HG02884 (cell line): Measurements from ENCODE around the gene PTHLH.

ENCODE experiments used
- ATAC-seq: cut with Tn5 transposase; IDR thresholded peaks from one replicate; pipeline ENCODE4 v1.9.1; 2021; ENCODE audit warnings: mild to moderate bottlenecking, moderate library complexity; ENCODE audit not compliant: unreplicated experiment

PTHLH gene

GRCh38 chr12:27975222-27976136 is 2.9 kb upstream of the PTHLH start:
- ATAC-seq = no peak

- no peak for ATAC-seq
These were observed 2.2 kb upstream of the PTHLH start for GRCh38 chr12:27974735-27975221.

- no peak for ATAC-seq
These were observed 956 bp upstream of the PTHLH start for GRCh38 chr12:27973487-27973890.

GRCh38 chr12:27971606-27972005 is 927 bp downstream of the PTHLH start:
- ATAC-seq = no peak

- ATAC-seq = no peak
These were observed 1.4 kb downstream of the PTHLH start for GRCh38 chr12:27971121-27971489.

GRCh38 chr12:27970401-27971120 is 2.0 kb downstream of the PTHLH start:
- peak; percentile 8 for ATAC-seq

GRCh38 chr12:27969624-27970400 is 2.7 kb downstream of the PTHLH start:
- ATAC-seq = peak; percentile 82

GRCh38 chr12:27968972-27969623 is 3.4 kb downstream of the PTHLH start:
- no peak for ATAC-seq

GRCh38 chr12:27967551-27968054 is 4.9 kb downstream of the PTHLH start:
- no peak for ATAC-seq

- no peak for ATAC-seq
These were observed 5.7 kb downstream of the PTHLH start for GRCh38 chr12:27966870-27967269.

- ATAC-seq = no peak
These were observed 6.6 kb downstream of the PTHLH start for GRCh38 chr12:27965966-27966365.

- no peak for ATAC-seq
These were observed 7.1 kb downstream of the PTHLH start for GRCh38 chr12:27965411-27965810.

GRCh38 chr12:27964123-27964522 is 8.4 kb downstream of the PTHLH start:
- ATAC-seq = no peak

- no peak for ATAC-seq
These were observed 11.7 kb downstream of the PTHLH start for GRCh38 chr12:27960821-27961220.

GRCh38 chr12:27958675-27959074 is 13.9 kb downstream of the PTHLH start:
- ATAC-seq = no peak

- no peak for ATAC-seq
These were observed 15.2 kb downstream of the PTHLH start for GRCh38 chr12:27957366-27957765.

GRCh38 chr12:27953817-27954216 is 18.7 kb downstream of the PTHLH start:
- no peak for ATAC-seq

GRCh38 chr12:27953348-27953747 is 19.2 kb downstream of the PTHLH start:
- ATAC-seq = no peak

- ATAC-seq = no peak
These were observed 20.0 kb downstream of the PTHLH start for GRCh38 chr12:27952510-27952909.

- ATAC-seq = no peak
These were observed 20.6 kb downstream of the PTHLH start for GRCh38 chr12:27951898-27952297.
